Astrocyte (in vitro differentiated cells and primary cell): ENCODE data around the gene JAG2. TPM values are rescaled to one million over a fixed set of nuclear protein-coding genes. Genes with fewer than 3 reads are reported as not detected.

Experiments used
- DNase-seq: peaks from one replicate; pipeline ENCODE4 v3.0.0-alpha.2; 2010; ENCODE audit warnings: low read depth
- FAIRE-seq: peaks from 2 replicates; lab custom pipeline; 2011; peaks lifted over from hg19 to GRCh38; lab: Jason Lieb, UNC
- H2AFZ ChIP-seq: 2 replicates; pipeline ENCODE4 v1.6.0; 2012; ENCODE audit warnings: low read depth, low read length, inconsistent platforms
- H3K27ac ChIP-seq: 2 replicates; pipeline ENCODE4 v1.5.1; 2011; ENCODE audit warnings: low read depth, low read length, inconsistent platforms
- H3K27me3 ChIP-seq: 2 replicates; pipeline ENCODE4 v1.6.0; 2011; ENCODE audit warnings: low read length, inconsistent platforms; ENCODE audit not compliant: insufficient read depth
- H3K36me3 ChIP-seq: 2 replicates; pipeline ENCODE4 v1.5.1; 2011; ENCODE audit warnings: low read length, inconsistent platforms; ENCODE audit not compliant: insufficient read depth
- H3K4me1 ChIP-seq: 2 replicates; pipeline ENCODE4 v1.5.1; 2011; ENCODE audit warnings: low read length, inconsistent platforms; ENCODE audit not compliant: insufficient read depth
- H3K4me2 ChIP-seq: 2 replicates; pipeline ENCODE4 v1.6.0; 2012; ENCODE audit warnings: low read length, inconsistent platforms
- H3K4me3 ChIP-seq: 2 replicates; pipeline ENCODE4 v1.5.1; 2011; ENCODE audit warnings: low read depth, mild to moderate bottlenecking, low read length, inconsistent platforms; ENCODE audit not compliant: insufficient read depth
- H3K79me2 ChIP-seq: 2 replicates; pipeline ENCODE4 v1.6.0; 2012; ENCODE audit warnings: mild to moderate bottlenecking, low read length, inconsistent platforms; ENCODE audit not compliant: insufficient read depth
- H3K9ac ChIP-seq: 2 replicates; pipeline ENCODE4 v1.6.0; 2012; ENCODE audit warnings: mild to moderate bottlenecking, low read length, inconsistent platforms
- H3K9me3 ChIP-seq: 2 replicates; pipeline ENCODE4 v1.5.1; 2012; ENCODE audit warnings: low read depth, mild to moderate bottlenecking, low read length, inconsistent platforms; ENCODE audit not compliant: insufficient read depth
- H4K20me1 ChIP-seq: 2 replicates; pipeline ENCODE4 v1.6.0; 2012; ENCODE audit warnings: low read length, inconsistent platforms; ENCODE audit not compliant: insufficient read depth
- H3K27ac Mint-ChIP-seq: one replicate; pipeline ENCODE4 v1.8.0; 2021; ENCODE audit warnings: mild to moderate bottlenecking, mixed read lengths; ENCODE audit not compliant: unreplicated experiment
- H3K27me3 Mint-ChIP-seq: one replicate; pipeline ENCODE4 v1.8.0; 2021; ENCODE audit warnings: low read depth, mixed read lengths; ENCODE audit not compliant: unreplicated experiment
- H3K36me3 Mint-ChIP-seq: one replicate; pipeline ENCODE4 v1.8.0; 2021; ENCODE audit warnings: low read depth, mixed read lengths; ENCODE audit not compliant: unreplicated experiment
- H3K4me1 Mint-ChIP-seq: one replicate; pipeline ENCODE4 v1.8.0; 2021; ENCODE audit warnings: low read depth, mixed read lengths; ENCODE audit not compliant: unreplicated experiment
- H3K4me3 Mint-ChIP-seq: one replicate; pipeline ENCODE4 v1.8.0; 2021; ENCODE audit warnings: mild to moderate bottlenecking, moderate library complexity, mixed read lengths; ENCODE audit not compliant: unreplicated experiment
- H3K9me3 Mint-ChIP-seq: one replicate; pipeline ENCODE4 v1.8.0; 2021; ENCODE audit warnings: mild to moderate bottlenecking, mixed read lengths; ENCODE audit not compliant: unreplicated experiment
- EZH2 ChIP-seq: IDR thresholded peaks from 2 replicates; pipeline ENCODE4 v1.6.1; 2012; ENCODE audit warnings: mild to moderate bottlenecking, low read length, inconsistent platforms; ENCODE audit not compliant: insufficient read depth
- total RNA-seq: library from RNA; stranded (reverse); gene quantifications from 2 replicates; pipeline ENCODE4 v1.2.1, GENCODE V29; 2021
- TF ChIP-seq, protein P1 (sequence below): IDR thresholded peaks from 2 replicates; pipeline ENCODE4 v1.5.1; 2011; ENCODE audit warnings: low read depth, mild to moderate bottlenecking, inconsistent platforms, low read length, moderate library complexity; ENCODE audit not compliant: insufficient read depth

JAG2 gene
- total RNA-seq, 1 donor from 2014 or later, result 6.6 TPM

DNA sequence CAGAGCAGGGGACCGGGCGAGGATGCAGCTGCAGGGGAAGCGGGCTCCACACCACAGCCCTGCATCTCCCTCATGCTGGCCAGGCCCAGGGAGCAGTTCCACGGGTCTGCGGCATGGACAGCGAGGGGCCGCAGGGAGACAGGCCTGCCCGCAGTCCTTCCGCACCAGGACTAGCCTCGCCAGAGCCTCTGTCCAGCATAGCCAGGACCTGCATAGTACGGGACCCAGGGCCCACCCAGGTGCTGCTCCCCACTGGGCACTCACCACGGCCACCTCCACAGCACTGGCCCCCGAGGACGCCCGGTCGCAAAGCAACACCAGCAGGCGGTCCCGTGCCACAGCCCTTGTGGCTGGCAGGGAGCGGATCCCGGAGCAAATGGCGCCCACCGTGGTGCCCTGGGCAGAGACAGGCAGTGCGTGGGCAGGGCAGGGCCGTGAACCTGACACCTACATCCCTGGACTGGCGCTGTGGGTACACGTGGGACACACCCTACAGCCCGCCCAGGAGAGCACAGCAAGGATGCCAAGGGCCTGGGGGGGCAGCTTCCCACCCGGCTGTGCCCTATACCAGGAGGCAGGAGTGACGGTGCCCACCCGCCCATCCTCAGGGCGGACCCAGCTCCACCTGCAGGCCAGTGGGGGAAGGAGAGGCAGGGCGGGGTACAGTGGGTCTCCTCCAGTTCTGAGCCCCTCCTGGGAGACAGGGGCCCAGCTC is 23.8 kb downstream of the JAG2 start:
- no peak overlapping the region for H3K27ac Mint-ChIP-seq
- Histone ChIP-seq H2AFZ (no peak overlapping the region), H3K4me2 (no peak overlapping the region), H3K36me3 (no peaks in the 10 kb centered on the region), H4K20me1 (no peaks in the 10 kb centered on the region), H3K79me2 (no peaks in the 10 kb centered on the region), H3K9me3 (peaks cover 8% of the 10 kb centered on the region), H3K4me3 (no peak overlapping the region), H3K27ac (no peak overlapping the region), H3K9ac (no peak overlapping the region), H3K4me1 (no peaks in the 10 kb centered on the region), H3K27me3 (no peaks in the 10 kb centered on the region)
- no peaks in the 10 kb centered on the region for H3K4me1 Mint-ChIP-seq
- H3K27me3 Mint-ChIP-seq, result peaks cover 2% of the 10 kb centered on the region
- peaks cover 11% of the 10 kb centered on the region for H3K36me3 Mint-ChIP-seq
- FAIRE-seq (no peak), DNase-seq (no peak)
- TF ChIP-seq EZH2, result no peak
- TF ChIP-seq, protein P1, sequence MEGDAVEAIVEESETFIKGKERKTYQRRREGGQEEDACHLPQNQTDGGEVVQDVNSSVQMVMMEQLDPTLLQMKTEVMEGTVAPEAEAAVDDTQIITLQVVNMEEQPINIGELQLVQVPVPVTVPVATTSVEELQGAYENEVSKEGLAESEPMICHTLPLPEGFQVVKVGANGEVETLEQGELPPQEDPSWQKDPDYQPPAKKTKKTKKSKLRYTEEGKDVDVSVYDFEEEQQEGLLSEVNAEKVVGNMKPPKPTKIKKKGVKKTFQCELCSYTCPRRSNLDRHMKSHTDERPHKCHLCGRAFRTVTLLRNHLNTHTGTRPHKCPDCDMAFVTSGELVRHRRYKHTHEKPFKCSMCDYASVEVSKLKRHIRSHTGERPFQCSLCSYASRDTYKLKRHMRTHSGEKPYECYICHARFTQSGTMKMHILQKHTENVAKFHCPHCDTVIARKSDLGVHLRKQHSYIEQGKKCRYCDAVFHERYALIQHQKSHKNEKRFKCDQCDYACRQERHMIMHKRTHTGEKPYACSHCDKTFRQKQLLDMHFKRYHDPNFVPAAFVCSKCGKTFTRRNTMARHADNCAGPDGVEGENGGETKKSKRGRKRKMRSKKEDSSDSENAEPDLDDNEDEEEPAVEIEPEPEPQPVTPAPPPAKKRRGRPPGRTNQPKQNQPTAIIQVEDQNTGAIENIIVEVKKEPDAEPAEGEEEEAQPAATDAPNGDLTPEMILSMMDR, result no peak
- H3K9me3 Mint-ChIP-seq, result peaks cover 4% of the 10 kb centered on the region
- H3K4me3 Mint-ChIP-seq, result no peak overlapping the region

DNA sequence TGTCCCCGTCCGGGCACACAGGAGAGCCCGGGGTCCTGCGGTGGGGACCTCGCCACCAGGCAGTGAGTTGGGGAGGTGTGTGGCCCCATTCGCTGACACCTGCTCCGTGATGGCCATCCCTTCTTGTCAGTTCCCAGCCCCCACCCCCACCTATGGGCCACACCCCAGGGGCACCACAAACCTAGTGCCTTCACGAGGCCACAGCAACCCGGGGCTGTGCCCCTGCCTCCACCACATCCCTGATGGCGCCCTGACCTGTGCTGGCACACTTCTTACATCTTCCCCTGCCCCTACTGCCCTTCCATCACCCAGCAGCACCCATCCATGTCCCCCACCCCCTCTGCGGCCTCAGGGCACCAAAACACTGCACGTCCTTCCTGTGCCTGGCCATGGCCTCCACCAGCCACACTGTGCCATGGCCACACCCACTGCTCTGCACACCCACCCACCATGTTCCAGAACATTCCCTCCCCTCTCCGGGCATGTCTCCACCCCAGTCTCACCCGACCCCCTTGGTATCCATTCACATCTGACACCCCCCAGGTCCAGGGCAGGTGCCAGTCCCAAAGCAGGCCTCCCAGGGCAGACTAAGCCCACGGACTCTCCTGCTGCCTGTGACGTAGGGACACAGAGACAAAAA is 24.4 kb downstream of the JAG2 start:
- Histone ChIP-seq H3K9ac (no peak overlapping the region), H3K79me2 (no peaks in the 10 kb centered on the region), H3K27me3 (no peaks in the 10 kb centered on the region), H3K4me3 (no peak overlapping the region), H3K36me3 (no peaks in the 10 kb centered on the region), H2AFZ (no peak overlapping the region), H3K9me3 (peaks cover 12% of the 10 kb centered on the region), H3K4me2 (no peak overlapping the region), H3K4me1 (no peaks in the 10 kb centered on the region), H3K27ac (no peak overlapping the region), H4K20me1 (no peaks in the 10 kb centered on the region)
- DNase-seq (no peak), FAIRE-seq (no peak)
- Mint-ChIP-seq H3K27me3 (peaks cover 2% of the 10 kb centered on the region), H3K36me3 (peaks cover 11% of the 10 kb centered on the region), H3K4me3 (no peak overlapping the region), H3K9me3 (peaks cover 5% of the 10 kb centered on the region), H3K4me1 (no peaks in the 10 kb centered on the region), H3K27ac (no peak overlapping the region)
- TF ChIP-seq EZH2, result no peak
- TF ChIP-seq, protein P1, result no peak
